ENCODE data around the gene CCDC85C.

The CCDC85C gene

GRCh38 chr14:99595524-99595923 lies 8.5 kb downstream of the CCDC85C start:
- DNase-seq = no peak
- in situ Hi-C loops (cut with MboI; ENCODE audit: low pct_unique_long_range_greater_than_20kb, low sequenced_read_pairs) = no loop called here

GRCh38 chr14:99595034-99595433 lies 9.0 kb downstream of the CCDC85C start:
- in situ Hi-C loops (cut with MboI; ENCODE audit: low pct_unique_long_range_greater_than_20kb, low sequenced_read_pairs) = no loop called here
- no peak for DNase-seq

GRCh38 chr14:99593971-99594841 lies 9.8 kb downstream of the CCDC85C start:
- in situ Hi-C loops (cut with MboI; ENCODE audit: low pct_unique_long_range_greater_than_20kb, low sequenced_read_pairs) = no loop called here

GRCh38 chr14:99592933-99593753 lies 10.9 kb downstream of the CCDC85C start:
- in situ Hi-C loops (cut with MboI; ENCODE audit: low pct_unique_long_range_greater_than_20kb, low sequenced_read_pairs) = no loop called here
- no peak for DNase-seq

More at GRCh38 chr14:99593971-99594841, 9.8 kb downstream of the CCDC85C start:
- DNase-seq = no peak

GRCh38 chr14:99592394-99592793 lies 11.6 kb downstream of the CCDC85C start:
- in situ Hi-C loops (cut with MboI; ENCODE audit: low pct_unique_long_range_greater_than_20kb, low sequenced_read_pairs) = no loop called here
- no peak for DNase-seq

GRCh38 chr14:99590746-99591555 lies 13.1 kb downstream of the CCDC85C start:
- in situ Hi-C loops (cut with MboI; ENCODE audit: low pct_unique_long_range_greater_than_20kb, low sequenced_read_pairs) = no loop called here
- DNase-seq = no peak

GRCh38 chr14:99589651-99590530 lies 14.1 kb downstream of the CCDC85C start:
- DNase-seq = no peak
- in situ Hi-C loops (cut with MboI; ENCODE audit: low pct_unique_long_range_greater_than_20kb, low sequenced_read_pairs) = no loop called here

- in situ Hi-C loops (cut with MboI; ENCODE audit: low pct_unique_long_range_greater_than_20kb, low sequenced_read_pairs) = no loop called here
- DNase-seq = no peak
Measured at GRCh38 chr14:99589031-99589441, 15.0 kb downstream of the CCDC85C start.

- in situ Hi-C loops (cut with MboI; ENCODE audit: low pct_unique_long_range_greater_than_20kb, low sequenced_read_pairs) = no loop called here
- DNase-seq = no peak
Measured at GRCh38 chr14:99587460-99588278, 16.3 kb downstream of the CCDC85C start.

GRCh38 chr14:99586761-99587459 lies 17.1 kb downstream of the CCDC85C start:
- no peak for DNase-seq
- in situ Hi-C loops (cut with MboI; ENCODE audit: low pct_unique_long_range_greater_than_20kb, low sequenced_read_pairs) = no loop called here

- in situ Hi-C loops (cut with MboI; ENCODE audit: low pct_unique_long_range_greater_than_20kb, low sequenced_read_pairs) = no loop called here
Measured at GRCh38 chr14:99586054-99586760, 17.8 kb downstream of the CCDC85C start.

GRCh38 chr14:99584823-99585222 lies 19.2 kb downstream of the CCDC85C start:
- no peak for DNase-seq
- in situ Hi-C loops (cut with MboI; ENCODE audit: low pct_unique_long_range_greater_than_20kb, low sequenced_read_pairs) = no loop called here

More at GRCh38 chr14:99586054-99586760, 17.8 kb downstream of the CCDC85C start:
- DNase-seq = no peak

- DNase-seq = no peak
- in situ Hi-C loops (cut with MboI; ENCODE audit: low pct_unique_long_range_greater_than_20kb, low sequenced_read_pairs) = no loop called here
Measured at GRCh38 chr14:99581938-99582337, 22.1 kb downstream of the CCDC85C start.

GRCh38 chr14:99581374-99581773 lies 22.6 kb downstream of the CCDC85C start:
- in situ Hi-C loops (cut with MboI; ENCODE audit: low pct_unique_long_range_greater_than_20kb, low sequenced_read_pairs) = no loop called here
- no peak for DNase-seq

- no peak for DNase-seq
- in situ Hi-C loops (cut with MboI; ENCODE audit: low pct_unique_long_range_greater_than_20kb, low sequenced_read_pairs) = no loop called here
Measured at GRCh38 chr14:99579903-99580571, 24.0 kb downstream of the CCDC85C start.
